ENCODE measurements around the gene THAP4. TPM values are rescaled to one million over a fixed set of nuclear protein-coding genes. Genes with fewer than 3 reads are reported as not detected.

The THAP4 gene
- total and polyA plus RNA-seq, 2 of the 13 experiments (the other 11 are each of a cell fraction or from before 2014, with no cell fraction given), result 59.7 to 75.7 TPM

DNA sequence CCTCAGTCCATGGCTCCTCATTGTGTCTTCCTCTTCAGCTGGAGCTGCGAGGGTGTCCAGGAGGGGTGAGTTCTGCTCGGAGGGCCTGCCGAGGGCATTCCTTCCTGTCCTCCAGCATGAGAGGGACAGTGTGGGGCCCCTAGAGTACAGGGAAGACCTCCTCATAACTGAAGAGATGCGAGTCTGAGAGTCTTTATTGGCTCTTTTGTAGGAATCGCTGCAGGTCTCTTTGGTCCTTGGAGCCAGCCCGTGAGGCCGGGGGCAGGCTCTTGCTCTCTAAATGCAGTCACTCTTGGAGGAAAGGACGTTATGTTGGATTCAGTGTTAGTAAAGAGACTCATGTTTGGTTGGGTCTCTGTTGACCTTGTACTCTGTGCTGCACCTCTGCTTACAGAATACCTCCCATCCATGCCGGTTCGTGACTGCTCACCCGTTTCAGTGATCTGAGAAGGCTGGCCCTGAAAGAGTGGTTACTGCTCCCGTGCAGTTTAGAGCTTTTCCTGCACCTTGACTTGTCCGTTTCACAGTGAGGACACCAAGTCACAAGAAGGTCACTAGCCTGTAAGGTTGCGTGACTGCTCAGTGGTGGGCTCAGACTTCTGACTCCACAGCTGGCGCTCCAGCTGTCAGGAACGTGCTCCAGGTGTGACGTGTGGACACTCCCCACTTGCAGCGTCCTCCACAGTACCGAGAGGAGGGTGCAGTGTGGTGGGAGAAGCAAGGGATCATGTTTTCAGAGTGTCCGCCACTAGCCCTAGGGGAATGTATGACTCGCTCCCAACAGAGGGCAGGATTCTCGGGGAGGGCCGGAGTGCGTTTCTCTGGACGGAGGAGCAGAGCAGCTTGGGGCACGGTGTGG lies 8.3 kb upstream of the THAP4 start (continued):
- TF ChIP-seq NFE2L1 (CRISPR knock-in tag; IDR thresholded peaks at IDR 0.05; ENCODE audit: borderline replicate concordance) (no peak), ZNF615 (CRISPR knock-in tag; IDR thresholded peaks at IDR 0.05; ENCODE audit: borderline replicate concordance) (no peak), ERF (CRISPR knock-in tag; IDR thresholded peaks at IDR 0.05) (no peak), MTF1 (CRISPR knock-in tag; IDR thresholded peaks at IDR 0.05) (no peak), ZNF589 (CRISPR knock-in tag; conservative IDR thresholded peaks at IDR 0.05) (no peak), NFIC (IDR thresholded peaks at IDR 0.05; ENCODE audit: low read length) (no peak), ZSCAN20 (CRISPR knock-in tag; IDR thresholded peaks at IDR 0.05; ENCODE audit: borderline replicate concordance) (peak; percentile 66; the same call in 1 of the 2 replicates), CCDC6 (CRISPR knock-in tag; IDR thresholded peaks at IDR 0.05) (0 out of 2 replicates have a peak, but pooled peaks have one; percentile 20), ZNF788 (CRISPR knock-in tag; IDR thresholded peaks at IDR 0.05; ENCODE audit: borderline replicate concordance) (no peak; the same call in 1 of the 2 replicates)
- TF ChIP-seq, protein P1, sequence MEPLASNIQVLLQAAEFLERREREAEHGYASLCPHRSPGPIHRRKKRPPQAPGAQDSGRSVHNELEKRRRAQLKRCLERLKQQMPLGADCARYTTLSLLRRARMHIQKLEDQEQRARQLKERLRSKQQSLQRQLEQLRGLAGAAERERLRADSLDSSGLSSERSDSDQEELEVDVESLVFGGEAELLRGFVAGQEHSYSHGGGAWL (CRISPR knock-in tag; IDR thresholded peaks at IDR 0.05), result peak; percentile 39; the same call in 1 of the 2 replicates
- TF ChIP-seq, protein P2, sequence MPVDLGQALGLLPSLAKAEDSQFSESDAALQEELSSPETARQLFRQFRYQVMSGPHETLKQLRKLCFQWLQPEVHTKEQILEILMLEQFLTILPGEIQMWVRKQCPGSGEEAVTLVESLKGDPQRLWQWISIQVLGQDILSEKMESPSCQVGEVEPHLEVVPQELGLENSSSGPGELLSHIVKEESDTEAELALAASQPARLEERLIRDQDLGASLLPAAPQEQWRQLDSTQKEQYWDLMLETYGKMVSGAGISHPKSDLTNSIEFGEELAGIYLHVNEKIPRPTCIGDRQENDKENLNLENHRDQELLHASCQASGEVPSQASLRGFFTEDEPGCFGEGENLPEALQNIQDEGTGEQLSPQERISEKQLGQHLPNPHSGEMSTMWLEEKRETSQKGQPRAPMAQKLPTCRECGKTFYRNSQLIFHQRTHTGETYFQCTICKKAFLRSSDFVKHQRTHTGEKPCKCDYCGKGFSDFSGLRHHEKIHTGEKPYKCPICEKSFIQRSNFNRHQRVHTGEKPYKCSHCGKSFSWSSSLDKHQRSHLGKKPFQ (CRISPR knock-in tag; IDR thresholded peaks at IDR 0.05; ENCODE audit: insufficient replicate concordance), result peak; percentile 60
- TF ChIP-seq, protein P3, sequence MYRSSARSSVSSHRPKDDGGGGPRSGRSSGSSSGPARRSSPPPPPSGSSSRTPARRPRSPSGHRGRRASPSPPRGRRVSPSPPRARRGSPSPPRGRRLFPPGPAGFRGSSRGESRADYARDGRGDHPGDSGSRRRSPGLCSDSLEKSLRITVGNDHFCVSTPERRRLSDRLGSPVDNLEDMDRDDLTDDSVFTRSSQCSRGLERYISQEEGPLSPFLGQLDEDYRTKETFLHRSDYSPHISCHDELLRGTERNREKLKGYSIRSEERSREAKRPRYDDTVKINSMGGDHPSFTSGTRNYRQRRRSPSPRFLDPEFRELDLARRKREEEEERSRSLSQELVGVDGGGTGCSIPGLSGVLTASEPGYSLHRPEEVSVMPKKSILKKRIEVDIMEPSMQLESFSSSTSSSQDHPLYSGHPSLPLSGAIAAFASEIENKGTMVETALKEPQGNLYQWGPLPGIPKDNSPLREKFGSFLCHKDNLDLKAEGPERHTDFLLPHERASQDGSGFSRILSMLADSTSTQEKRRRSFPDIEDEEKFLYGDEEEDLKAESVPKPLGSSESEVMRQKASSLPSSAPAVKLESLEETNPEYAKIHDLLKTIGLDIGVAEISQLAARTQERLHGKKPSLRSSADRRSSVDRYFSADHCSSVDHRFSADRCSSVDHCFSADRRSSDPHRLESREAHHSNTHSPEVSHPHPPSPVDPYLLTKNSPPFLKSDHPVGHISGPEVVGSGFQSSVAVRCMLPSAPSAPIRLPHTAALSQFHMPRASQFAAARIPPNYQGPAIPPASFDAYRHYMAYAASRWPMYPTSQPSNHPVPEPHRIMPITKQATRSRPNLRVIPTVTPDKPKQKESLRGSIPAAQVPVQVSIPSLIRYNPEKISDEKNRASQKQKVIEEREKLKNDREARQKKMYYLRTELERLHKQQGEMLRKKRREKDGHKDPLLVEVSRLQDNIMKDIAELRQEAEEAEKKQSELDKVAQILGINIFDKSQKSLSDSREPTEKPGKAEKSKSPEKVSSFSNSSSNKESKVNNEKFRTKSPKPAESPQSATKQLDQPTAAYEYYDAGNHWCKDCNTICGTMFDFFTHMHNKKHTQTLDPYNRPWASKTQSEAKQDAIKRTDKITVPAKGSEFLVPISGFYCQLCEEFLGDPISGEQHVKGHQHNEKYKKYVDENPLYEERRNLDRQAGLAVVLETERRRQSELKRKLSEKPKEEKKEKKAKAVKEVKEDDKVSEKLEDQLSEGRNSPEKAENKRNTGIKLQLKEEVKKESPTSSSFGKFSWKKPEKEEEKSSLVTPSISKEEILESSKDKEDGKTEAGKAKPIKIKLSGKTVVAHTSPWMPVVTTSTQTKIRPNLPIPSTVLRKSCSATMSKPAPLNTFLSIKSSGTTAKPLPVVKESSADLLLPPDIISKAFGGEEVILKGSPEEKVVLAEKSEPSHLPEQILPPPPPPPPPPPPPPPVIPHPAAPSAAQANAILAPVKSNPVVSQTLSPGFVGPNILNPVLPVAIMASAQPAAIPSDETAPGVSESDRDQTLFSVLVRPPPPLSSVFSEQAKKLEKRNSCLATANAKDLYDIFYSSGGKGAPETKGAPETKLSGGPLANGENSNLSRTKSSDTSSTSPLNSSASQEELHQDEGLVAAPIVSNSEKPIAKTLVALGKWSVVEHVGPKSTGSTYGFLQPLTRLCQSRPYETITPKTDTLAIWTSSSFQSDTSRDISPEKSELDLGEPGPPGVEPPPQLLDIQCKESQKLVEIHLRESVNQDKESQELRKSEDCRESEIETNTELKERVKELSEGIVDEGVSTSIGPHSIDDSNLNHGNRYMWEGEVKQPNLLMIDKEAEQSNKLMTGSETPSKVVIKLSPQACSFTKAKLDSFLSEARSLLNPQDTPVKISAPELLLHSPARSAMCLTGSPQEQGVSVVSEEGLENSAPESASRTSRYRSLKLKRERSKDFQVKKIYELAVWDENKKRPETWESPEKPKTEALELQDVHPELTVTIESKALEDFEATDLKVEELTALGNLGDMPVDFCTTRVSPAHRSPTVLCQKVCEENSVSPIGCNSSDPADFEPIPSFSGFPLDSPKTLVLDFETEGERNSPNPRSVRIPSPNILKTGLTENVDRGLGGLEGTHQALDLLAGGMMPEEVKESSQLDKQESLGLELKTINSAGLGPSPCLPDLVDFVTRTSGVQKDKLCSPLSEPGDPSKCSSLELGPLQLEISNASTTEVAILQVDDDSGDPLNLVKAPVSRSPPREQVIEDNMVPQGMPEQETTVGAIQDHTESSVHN (CRISPR knock-in tag; IDR thresholded peaks at IDR 0.05), result no peak
- TF ChIP-seq, protein P4, sequence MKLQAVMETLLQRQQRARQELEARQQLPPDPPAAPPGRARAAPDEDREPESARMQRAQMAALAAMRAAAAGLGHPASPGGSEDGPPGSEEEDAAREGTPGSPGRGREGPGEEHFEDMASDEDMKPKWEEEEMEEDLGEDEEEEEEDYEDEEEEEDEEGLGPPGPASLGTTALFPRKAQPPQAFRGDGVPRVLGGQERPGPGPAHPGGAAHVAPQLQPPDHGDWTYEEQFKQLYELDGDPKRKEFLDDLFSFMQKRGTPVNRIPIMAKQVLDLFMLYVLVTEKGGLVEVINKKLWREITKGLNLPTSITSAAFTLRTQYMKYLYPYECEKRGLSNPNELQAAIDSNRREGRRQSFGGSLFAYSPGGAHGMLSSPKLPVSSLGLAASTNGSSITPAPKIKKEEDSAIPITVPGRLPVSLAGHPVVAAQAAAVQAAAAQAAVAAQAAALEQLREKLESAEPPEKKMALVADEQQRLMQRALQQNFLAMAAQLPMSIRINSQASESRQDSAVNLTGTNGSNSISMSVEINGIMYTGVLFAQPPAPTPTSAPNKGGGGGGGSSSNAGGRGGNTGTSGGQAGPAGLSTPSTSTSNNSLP (IDR thresholded peaks at IDR 0.05; ENCODE audit: low read depth, low read length), result no peak
- TF ChIP-seq, protein P5, sequence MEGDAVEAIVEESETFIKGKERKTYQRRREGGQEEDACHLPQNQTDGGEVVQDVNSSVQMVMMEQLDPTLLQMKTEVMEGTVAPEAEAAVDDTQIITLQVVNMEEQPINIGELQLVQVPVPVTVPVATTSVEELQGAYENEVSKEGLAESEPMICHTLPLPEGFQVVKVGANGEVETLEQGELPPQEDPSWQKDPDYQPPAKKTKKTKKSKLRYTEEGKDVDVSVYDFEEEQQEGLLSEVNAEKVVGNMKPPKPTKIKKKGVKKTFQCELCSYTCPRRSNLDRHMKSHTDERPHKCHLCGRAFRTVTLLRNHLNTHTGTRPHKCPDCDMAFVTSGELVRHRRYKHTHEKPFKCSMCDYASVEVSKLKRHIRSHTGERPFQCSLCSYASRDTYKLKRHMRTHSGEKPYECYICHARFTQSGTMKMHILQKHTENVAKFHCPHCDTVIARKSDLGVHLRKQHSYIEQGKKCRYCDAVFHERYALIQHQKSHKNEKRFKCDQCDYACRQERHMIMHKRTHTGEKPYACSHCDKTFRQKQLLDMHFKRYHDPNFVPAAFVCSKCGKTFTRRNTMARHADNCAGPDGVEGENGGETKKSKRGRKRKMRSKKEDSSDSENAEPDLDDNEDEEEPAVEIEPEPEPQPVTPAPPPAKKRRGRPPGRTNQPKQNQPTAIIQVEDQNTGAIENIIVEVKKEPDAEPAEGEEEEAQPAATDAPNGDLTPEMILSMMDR (CRISPR knock-in tag; IDR thresholded peaks at IDR 0.05), result peak; percentile 78
